HG02981 (cell line): Measurements from ENCODE around the gene RAB36.

Source experiments
- ATAC-seq: cut with Tn5 transposase; IDR thresholded peaks from one replicate; pipeline ENCODE4 v1.9.1; 2021; ENCODE audit warnings: mild to moderate bottlenecking, moderate library complexity; ENCODE audit not compliant: unreplicated experiment

Gene RAB36

DNA sequence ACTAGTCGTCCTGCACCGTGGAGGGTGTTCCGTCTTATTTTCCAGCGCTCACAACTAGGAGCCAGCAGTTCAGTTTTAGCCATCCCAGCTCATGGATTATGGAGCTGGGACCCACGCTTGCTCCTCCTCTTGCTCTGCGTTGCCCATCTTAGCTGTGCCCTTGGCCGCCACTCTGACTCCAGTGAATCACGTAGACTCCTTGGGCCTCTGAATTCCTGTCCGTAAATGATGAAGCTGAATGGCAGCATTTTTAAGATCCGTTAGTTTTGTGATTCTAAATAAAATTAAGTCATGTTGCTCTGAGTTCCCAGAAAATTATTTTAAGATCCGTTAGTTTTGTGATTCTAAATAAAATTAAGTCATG is 58.8 kb downstream of the RAB36 start:
- ATAC-seq = no peak

DNA sequence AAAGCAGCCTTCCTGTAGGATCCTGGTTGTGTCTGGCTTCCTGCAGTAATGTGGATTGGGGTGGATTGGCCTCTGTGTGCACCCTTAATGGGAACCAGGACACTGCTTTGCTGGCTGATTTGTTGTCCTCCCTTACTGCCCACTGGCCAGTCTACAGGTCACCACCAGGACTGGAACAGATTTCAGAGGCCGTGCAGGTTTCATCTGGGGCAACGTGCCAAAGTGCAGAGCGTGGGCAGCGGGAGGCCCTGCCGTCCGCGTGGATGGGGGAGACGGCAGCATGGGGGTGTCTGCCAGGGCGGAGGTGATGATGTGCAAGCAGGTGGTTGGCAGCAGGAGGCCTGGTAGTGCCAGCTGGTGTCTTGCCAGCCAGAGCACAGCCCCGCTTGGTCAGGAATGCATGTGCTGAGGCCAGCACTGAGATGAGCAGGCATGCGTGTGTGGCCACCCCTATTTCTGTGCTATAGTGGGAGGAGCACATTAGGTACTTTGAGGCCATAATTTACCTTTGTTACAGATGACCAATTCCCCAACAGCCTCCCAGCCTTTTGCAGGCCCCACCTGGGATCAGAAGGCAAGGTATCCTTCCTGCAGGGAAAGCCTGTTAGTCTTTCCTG is 59.4 kb downstream of the RAB36 start:
- no peak for ATAC-seq

GRCh38 chr22:23205339-23206049 is 60.2 kb downstream of the RAB36 start:
- ATAC-seq = no peak

GRCh38 chr22:23206915-23207314 is 61.6 kb downstream of the RAB36 start:
- ATAC-seq = no peak

- ATAC-seq = no peak
Measured at GRCh38 chr22:23207729-23208393, 62.6 kb downstream of the RAB36 start.

GRCh38 chr22:23210428-23211170 is 65.3 kb downstream of the RAB36 start:
- ATAC-seq = no peak

DNA sequence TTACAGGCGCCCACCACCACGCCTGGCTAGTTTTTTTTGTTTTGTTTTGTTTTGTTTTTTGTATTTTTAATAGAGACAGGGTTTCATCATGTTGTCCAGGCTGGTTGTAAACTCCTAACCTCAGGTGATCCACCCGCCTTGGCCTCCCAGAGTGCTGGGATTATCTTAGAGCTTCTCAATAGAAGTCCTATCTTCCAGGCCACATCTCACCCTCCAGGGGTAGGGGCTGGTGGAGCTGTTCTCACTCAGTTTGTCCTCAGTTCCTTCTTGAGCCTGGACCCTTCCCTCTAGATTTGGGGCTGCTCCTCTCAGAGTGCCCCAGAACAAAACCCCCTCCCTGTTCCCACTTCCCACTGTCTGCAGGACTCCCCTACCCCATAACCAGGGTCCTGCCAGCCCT is 66.3 kb downstream of the RAB36 start:
- ATAC-seq = no peak

- ATAC-seq = no peak
Measured at GRCh38 chr22:23212061-23213021, 67.1 kb downstream of the RAB36 start.

DNA sequence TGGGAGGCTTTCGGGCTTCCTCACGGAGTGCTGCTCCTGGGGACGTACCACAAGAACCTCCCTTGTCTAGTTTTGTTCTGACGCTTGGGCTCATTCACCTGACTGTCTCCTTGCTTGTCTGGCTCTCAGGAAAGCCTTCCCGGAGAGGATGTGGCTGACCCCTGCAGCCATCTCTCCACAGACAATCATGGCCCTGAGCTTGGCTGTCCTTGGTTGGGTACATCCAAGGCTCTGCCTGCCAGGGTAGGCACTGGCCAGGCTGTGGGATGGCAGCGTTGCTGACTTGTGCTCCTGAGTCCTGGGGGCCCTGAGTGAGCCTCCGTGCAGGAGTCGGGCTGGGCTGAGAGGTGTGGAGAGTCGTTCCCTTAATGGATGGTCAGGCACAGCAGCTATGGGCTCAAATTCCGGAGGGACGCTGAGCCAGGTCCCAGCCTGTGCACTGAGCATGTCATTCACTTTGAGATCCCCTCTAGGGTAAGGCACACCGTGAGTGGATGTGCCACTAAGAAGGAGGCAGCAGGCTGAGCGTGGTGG is 67.8 kb downstream of the RAB36 start:
- no peak for ATAC-seq

- ATAC-seq = no peak
Measured at GRCh38 chr22:23213581-23214334, 68.5 kb downstream of the RAB36 start.
